Measurements from ENCODE around the gene RTN4IP1. TPM values are rescaled to one million over a fixed set of nuclear protein-coding genes. Genes with fewer than 3 reads are reported as not detected.

The RTN4IP1 gene
- total and polyA plus RNA-seq, 2 of the 13 experiments (the other 11 are each of a cell fraction or from before 2014, with no cell fraction given), result 5.5 to 17.2 TPM

- TF ChIP-seq ZNF562 (CRISPR knock-in tag; IDR thresholded peaks at IDR 0.05; ENCODE audit: borderline replicate concordance), result 0 out of 2 replicates have a peak, but pooled peaks have one; percentile 15
- peak; percentile 50; the same call in 1 of the 2 replicates for TF ChIP-seq GFI1 (CRISPR knock-in tag; IDR thresholded peaks at IDR 0.05; ENCODE audit: borderline replicate concordance)
- TF ChIP-seq RARA (CRISPR knock-in tag; IDR thresholded peaks at IDR 0.05), result peak; percentile 45
- TF ChIP-seq NONO (IDR thresholded peaks at IDR 0.05), result no peak
- 0 out of 2 replicates have a peak, but pooled peaks have one; percentile 32 for TF ChIP-seq NONO (CRISPR knock-in tag; conservative IDR thresholded peaks at IDR 0.05)
- peak; percentile 23; the same call in 1 of the 2 replicates for TF ChIP-seq GATAD2A (CRISPR knock-in tag; IDR thresholded peaks at IDR 0.05)
- peak; percentile 85; the same call in 1 of the 2 replicates for TF ChIP-seq ZMYM4 (CRISPR knock-in tag; IDR thresholded peaks at IDR 0.05)
- no peak for TF ChIP-seq RBM22 (optimal IDR thresholded peaks at IDR 0.05; ENCODE audit: low read length)
- TF ChIP-seq U2AF2 (IDR thresholded peaks at IDR 0.05; ENCODE audit: low read depth, low read length), result no peak
- TF ChIP-seq, protein P1, sequence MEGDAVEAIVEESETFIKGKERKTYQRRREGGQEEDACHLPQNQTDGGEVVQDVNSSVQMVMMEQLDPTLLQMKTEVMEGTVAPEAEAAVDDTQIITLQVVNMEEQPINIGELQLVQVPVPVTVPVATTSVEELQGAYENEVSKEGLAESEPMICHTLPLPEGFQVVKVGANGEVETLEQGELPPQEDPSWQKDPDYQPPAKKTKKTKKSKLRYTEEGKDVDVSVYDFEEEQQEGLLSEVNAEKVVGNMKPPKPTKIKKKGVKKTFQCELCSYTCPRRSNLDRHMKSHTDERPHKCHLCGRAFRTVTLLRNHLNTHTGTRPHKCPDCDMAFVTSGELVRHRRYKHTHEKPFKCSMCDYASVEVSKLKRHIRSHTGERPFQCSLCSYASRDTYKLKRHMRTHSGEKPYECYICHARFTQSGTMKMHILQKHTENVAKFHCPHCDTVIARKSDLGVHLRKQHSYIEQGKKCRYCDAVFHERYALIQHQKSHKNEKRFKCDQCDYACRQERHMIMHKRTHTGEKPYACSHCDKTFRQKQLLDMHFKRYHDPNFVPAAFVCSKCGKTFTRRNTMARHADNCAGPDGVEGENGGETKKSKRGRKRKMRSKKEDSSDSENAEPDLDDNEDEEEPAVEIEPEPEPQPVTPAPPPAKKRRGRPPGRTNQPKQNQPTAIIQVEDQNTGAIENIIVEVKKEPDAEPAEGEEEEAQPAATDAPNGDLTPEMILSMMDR (CRISPR knock-in tag; IDR thresholded peaks at IDR 0.05), result no peak
- TF ChIP-seq ZNF280D (CRISPR knock-in tag; IDR thresholded peaks at IDR 0.05), result peak; percentile 99
- no peak for TF ChIP-seq CBFB (CRISPR knock-in tag; IDR thresholded peaks at IDR 0.05)
- TF ChIP-seq ZBTB7B (CRISPR knock-in tag; IDR thresholded peaks at IDR 0.05), result peak; percentile 63; the same call in 1 of the 2 replicates
- TF ChIP-seq SMC3 (IDR thresholded peaks at IDR 0.05; ENCODE audit: low read length), result no peak
- TF ChIP-seq, protein P2, sequence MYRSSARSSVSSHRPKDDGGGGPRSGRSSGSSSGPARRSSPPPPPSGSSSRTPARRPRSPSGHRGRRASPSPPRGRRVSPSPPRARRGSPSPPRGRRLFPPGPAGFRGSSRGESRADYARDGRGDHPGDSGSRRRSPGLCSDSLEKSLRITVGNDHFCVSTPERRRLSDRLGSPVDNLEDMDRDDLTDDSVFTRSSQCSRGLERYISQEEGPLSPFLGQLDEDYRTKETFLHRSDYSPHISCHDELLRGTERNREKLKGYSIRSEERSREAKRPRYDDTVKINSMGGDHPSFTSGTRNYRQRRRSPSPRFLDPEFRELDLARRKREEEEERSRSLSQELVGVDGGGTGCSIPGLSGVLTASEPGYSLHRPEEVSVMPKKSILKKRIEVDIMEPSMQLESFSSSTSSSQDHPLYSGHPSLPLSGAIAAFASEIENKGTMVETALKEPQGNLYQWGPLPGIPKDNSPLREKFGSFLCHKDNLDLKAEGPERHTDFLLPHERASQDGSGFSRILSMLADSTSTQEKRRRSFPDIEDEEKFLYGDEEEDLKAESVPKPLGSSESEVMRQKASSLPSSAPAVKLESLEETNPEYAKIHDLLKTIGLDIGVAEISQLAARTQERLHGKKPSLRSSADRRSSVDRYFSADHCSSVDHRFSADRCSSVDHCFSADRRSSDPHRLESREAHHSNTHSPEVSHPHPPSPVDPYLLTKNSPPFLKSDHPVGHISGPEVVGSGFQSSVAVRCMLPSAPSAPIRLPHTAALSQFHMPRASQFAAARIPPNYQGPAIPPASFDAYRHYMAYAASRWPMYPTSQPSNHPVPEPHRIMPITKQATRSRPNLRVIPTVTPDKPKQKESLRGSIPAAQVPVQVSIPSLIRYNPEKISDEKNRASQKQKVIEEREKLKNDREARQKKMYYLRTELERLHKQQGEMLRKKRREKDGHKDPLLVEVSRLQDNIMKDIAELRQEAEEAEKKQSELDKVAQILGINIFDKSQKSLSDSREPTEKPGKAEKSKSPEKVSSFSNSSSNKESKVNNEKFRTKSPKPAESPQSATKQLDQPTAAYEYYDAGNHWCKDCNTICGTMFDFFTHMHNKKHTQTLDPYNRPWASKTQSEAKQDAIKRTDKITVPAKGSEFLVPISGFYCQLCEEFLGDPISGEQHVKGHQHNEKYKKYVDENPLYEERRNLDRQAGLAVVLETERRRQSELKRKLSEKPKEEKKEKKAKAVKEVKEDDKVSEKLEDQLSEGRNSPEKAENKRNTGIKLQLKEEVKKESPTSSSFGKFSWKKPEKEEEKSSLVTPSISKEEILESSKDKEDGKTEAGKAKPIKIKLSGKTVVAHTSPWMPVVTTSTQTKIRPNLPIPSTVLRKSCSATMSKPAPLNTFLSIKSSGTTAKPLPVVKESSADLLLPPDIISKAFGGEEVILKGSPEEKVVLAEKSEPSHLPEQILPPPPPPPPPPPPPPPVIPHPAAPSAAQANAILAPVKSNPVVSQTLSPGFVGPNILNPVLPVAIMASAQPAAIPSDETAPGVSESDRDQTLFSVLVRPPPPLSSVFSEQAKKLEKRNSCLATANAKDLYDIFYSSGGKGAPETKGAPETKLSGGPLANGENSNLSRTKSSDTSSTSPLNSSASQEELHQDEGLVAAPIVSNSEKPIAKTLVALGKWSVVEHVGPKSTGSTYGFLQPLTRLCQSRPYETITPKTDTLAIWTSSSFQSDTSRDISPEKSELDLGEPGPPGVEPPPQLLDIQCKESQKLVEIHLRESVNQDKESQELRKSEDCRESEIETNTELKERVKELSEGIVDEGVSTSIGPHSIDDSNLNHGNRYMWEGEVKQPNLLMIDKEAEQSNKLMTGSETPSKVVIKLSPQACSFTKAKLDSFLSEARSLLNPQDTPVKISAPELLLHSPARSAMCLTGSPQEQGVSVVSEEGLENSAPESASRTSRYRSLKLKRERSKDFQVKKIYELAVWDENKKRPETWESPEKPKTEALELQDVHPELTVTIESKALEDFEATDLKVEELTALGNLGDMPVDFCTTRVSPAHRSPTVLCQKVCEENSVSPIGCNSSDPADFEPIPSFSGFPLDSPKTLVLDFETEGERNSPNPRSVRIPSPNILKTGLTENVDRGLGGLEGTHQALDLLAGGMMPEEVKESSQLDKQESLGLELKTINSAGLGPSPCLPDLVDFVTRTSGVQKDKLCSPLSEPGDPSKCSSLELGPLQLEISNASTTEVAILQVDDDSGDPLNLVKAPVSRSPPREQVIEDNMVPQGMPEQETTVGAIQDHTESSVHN (CRISPR knock-in tag; IDR thresholded peaks at IDR 0.05), result no peak
- TF ChIP-seq, protein P3, sequence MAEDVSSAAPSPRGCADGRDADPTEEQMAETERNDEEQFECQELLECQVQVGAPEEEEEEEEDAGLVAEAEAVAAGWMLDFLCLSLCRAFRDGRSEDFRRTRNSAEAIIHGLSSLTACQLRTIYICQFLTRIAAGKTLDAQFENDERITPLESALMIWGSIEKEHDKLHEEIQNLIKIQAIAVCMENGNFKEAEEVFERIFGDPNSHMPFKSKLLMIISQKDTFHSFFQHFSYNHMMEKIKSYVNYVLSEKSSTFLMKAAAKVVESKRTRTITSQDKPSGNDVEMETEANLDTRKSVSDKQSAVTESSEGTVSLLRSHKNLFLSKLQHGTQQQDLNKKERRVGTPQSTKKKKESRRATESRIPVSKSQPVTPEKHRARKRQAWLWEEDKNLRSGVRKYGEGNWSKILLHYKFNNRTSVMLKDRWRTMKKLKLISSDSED (CRISPR knock-in tag; IDR thresholded peaks at IDR 0.05), result no peak
- TF ChIP-seq FOXA3 (CRISPR knock-in tag; IDR thresholded peaks at IDR 0.05), result peak; percentile 82
These were observed 6.9 kb downstream of the RTN4IP1 start (continued) for GRCh38 chr6:106622412-106622811.

Data from HepG2 (cell line).